H1 (cell line): ENCODE measurements around the gene ARHGAP22. TPM values are rescaled to one million over a fixed set of nuclear protein-coding genes. Genes with fewer than 3 reads are reported as not detected.
A peak's percentile ranks its signal among the peaks of the same experiment; 100 is the strongest.

Experiments
- ASH2L ChIP-seq: fragments of 200-600, 300-600 bp; sonication (generic); IDR thresholded peaks from one replicate; pipeline ENCODE4 v1.7.1; 2017; ENCODE audit warnings: low read length
- BACH1 ChIP-seq: IDR thresholded peaks from 2 replicates; pipeline ENCODE4 v1.6.1; 2012; ENCODE audit warnings: low read length, improper control_type of control experiment
- CBX8 ChIP-seq: fragments of 300-800, 300-1000 bp; sonication (generic); IDR thresholded peaks from 2 replicates; pipeline ENCODE4 v1.7.1; 2016; ENCODE audit warnings: low read depth, low read length, borderline replicate concordance
- CHD2 ChIP-seq: IDR thresholded peaks from 2 replicates; pipeline ENCODE4 v1.6.1; 2012; ENCODE audit warnings: low read length, improper control_type of control experiment
- EP300 ChIP-seq, 2 experiments: IDR thresholded peaks; 1 replicate in 1 of 2; 2 replicates in 1 of 2; pipeline ENCODE4 v1.6.1; 2011 to 2012; ENCODE audit warnings: low read depth in 2 of 2, low read length in 2 of 2, mild to moderate bottlenecking in 2 of 2, borderline replicate concordance in 1 of 2, inconsistent platforms in 1 of 2, moderate library complexity in 1 of 2
- JUND ChIP-seq: IDR thresholded peaks from 2 replicates; pipeline ENCODE4 v1.6.1; 2011; ENCODE audit warnings: mild to moderate bottlenecking, improper control_type of control experiment, low read length
- KDM4A ChIP-seq: IDR thresholded peaks from one replicate; pipeline ENCODE4 v1.7.1; 2012; ENCODE audit warnings: low read depth, mild to moderate bottlenecking, moderate library complexity, low read length, inconsistent platforms; ENCODE audit not compliant: severe bottlenecking
- PHF8 ChIP-seq: fragments of 200-600 bp; sonication (generic); conservative IDR thresholded peaks from 2 replicates; pipeline ENCODE4 v1.7.1; 2012; ENCODE audit warnings: low read depth, mild to moderate bottlenecking, inconsistent platforms, low read length, moderate library complexity
- POLR2A ChIP-seq, 2 experiments: IDR thresholded peaks; 1 replicate in 1 of 2; 2 replicates in 1 of 2; pipeline ENCODE4 v1.6.1; 2011; ENCODE audit warnings: low read depth in 2 of 2, low read length in 2 of 2, mild to moderate bottlenecking in 2 of 2; ENCODE audit errors: control extremely low read depth in 1 of 2
- RFX5 ChIP-seq: IDR thresholded peaks from 2 replicates; pipeline ENCODE4 v1.6.1; 2011; ENCODE audit warnings: low read depth, low read length, improper control_type of control experiment, borderline replicate concordance
- SIN3A ChIP-seq, 2 experiments: IDR thresholded peaks in 1 of 2; conservative IDR thresholded peaks in 1 of 2; 2 replicates each; pipeline ENCODE4 v1.6.1; 2011 to 2012; ENCODE audit warnings: low read length in 2 of 2, improper control_type of control experiment in 1 of 2, low read depth in 1 of 2, mild to moderate bottlenecking in 1 of 2
- SP1 ChIP-seq: IDR thresholded peaks from 2 replicates; pipeline ENCODE4 v1.6.1; 2011; ENCODE audit warnings: low read depth, low read length
- SRF ChIP-seq: IDR thresholded peaks from 2 replicates; pipeline ENCODE4 v1.6.1; 2011; ENCODE audit warnings: mild to moderate bottlenecking, low read depth, low read length, moderate library complexity
- TAF1 ChIP-seq: IDR thresholded peaks from 2 replicates; pipeline ENCODE4 v1.6.1; 2011; ENCODE audit warnings: mild to moderate bottlenecking, low read depth, low read length
- polyA plus RNA-seq, 7 experiments: library from polyadenylated mRNA; depleted of rRNA in 3 of 7; stranded (reverse) in 5 of 7; unstranded in 2 of 7; fragments of >200 nt in 5 of 7; fragments of 200-250 nt in 2 of 7; gene quantifications; 1 replicate in 5 of 7; 2 replicates in 1 of 7; 4 replicates in 1 of 7; pipeline versions ENCODE4 v1.2.1 to v1.2.3, GENCODE V29; 2011 to 2013; ENCODE audit warnings: missing spikeins in 2 of 7, mixed read lengths in 2 of 7
- total RNA-seq: library from RNA; stranded (reverse); fragmentation: NEBNext Ultra II Directional; extraction: Animal tissue kit (Norgen Biotek cat#: 25700); gene quantifications from 2 replicates; pipeline ENCODE4 v1.2.1, GENCODE V29; 2021

ARHGAP22 gene
- total and polyA plus RNA-seq, 2 of the 8 experiments (the other 6 are each of a cell fraction or from before 2014, with no cell fraction given): 3.6 to 11.2 TPM

DNA sequence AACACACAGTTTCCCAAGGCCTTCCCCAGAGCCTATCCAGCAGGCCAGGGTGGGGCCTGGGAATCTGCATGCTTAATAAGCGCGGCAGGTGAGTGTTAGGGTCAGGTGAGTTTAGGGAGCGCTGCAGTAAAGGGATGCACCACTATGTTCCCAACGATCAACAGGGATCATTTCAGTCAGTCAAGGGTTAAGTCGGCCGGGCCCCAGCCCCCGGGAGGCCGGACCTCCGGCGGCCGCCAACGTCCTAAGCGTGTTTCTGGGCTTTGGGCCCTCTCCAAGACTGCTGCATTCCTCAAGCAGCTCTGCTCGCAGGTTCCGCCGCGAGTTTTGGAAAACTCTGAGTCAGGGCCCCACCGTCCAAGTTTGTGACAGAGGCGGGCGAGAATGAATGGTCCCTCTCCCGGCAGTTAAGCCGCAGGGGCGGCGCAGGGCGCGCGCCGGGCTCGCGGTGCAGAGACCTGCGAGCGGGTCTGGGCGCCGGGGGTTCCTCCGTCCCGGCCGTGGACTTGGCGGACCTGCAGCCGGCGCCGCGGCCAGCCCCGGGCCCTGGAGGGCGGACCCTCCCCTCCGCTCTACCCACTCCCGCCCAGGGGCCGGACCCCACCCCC, 81.6 kb downstream of the ARHGAP22 start (continued):
- TF ChIP-seq TAF1: no peak
- no peak for TF ChIP-seq CBX8
- no peak for TF ChIP-seq SIN3A (conservative IDR thresholded peaks at IDR 0.05 in 1 of 2, IDR thresholded peaks at IDR 0.05 in 1 of 2; ENCODE audit: low read depth in 1 of 2, low read length in 2 of 2)
- TF ChIP-seq POLR2A (IDR thresholded peaks at IDR 0.05; ENCODE audit: control extremely low read depth in 1 of 2, low read depth in 2 of 2, low read length in 2 of 2): no peak
- TF ChIP-seq PHF8: no peak; the same call in 1 of the 2 replicates
- no peak for TF ChIP-seq SP1
- no peak for TF ChIP-seq BACH1
- no peak for TF ChIP-seq RFX5
- TF ChIP-seq EP300 (IDR thresholded peaks at IDR 0.05; ENCODE audit: borderline replicate concordance in 1 of 2, low read depth in 2 of 2, low read length in 2 of 2): no peak
- TF ChIP-seq CHD2: no peak
- TF ChIP-seq JUND: no peak
- peak; percentile 68 for TF ChIP-seq ASH2L
- TF ChIP-seq KDM4A: peak; percentile 69
- no peak for TF ChIP-seq SRF
